SJSA1 (cell line): ENCODE data around the gene SLC16A9. TPM values are rescaled to one million over a fixed set of nuclear protein-coding genes. Genes with fewer than 3 reads are reported as not detected.
A peak's percentile ranks its signal among the peaks of the same experiment; 100 is the strongest.
"Not testable (repeated sequence)": the region's sequence is repeated elsewhere in the genome, so short reads cannot be mapped to it uniquely, and the experiment has no call there.

Experiments
- DNase-seq, 2 experiments: peaks; one replicate each; pipeline ENCODE4 v3.0.0-alpha.2; 2015 to 2020; ENCODE audit warnings: low spot score in 2 of 2, low read depth in 1 of 2
- H3K27ac ChIP-seq: fragments of 250-450 bp; sonication (Bioruptor Pico); 2 replicates; pipeline ENCODE4 v1.5.1; 2020; ENCODE audit warnings: mild to moderate bottlenecking, moderate library complexity
- H3K27me3 ChIP-seq: fragments of 250-450 bp; sonication (Bioruptor Pico); replicated peaks from 2 replicates; pipeline ENCODE4 v1.5.1; 2020; ENCODE audit warnings: mild to moderate bottlenecking, moderate library complexity
- H3K36me3 ChIP-seq: fragments of 250-450 bp; sonication (Bioruptor Pico); 2 replicates; pipeline ENCODE4 v1.5.1; 2020; ENCODE audit warnings: mild to moderate bottlenecking
- H3K4me1 ChIP-seq: fragments of 250-450 bp; sonication (Bioruptor Pico); replicated peaks from 2 replicates; pipeline ENCODE4 v1.6.1; 2021; ENCODE audit warnings: mild to moderate bottlenecking
- H3K4me3 ChIP-seq: fragments of 250-450 bp; sonication (Bioruptor Pico); 2 replicates; pipeline ENCODE4 v1.5.1; 2020; ENCODE audit warnings: mild to moderate bottlenecking
- H3K9me3 ChIP-seq: fragments of 250-450 bp; sonication (Bioruptor Pico); replicated peaks from 2 replicates; pipeline ENCODE4 v1.5.1; 2020; ENCODE audit warnings: mild to moderate bottlenecking
- total RNA-seq: library from RNA; depleted of rRNA; stranded (reverse); fragments of >200 nt; shearing (Covaris generic); gene quantifications from 2 replicates; pipeline ENCODE4 v1.2.3, GENCODE V29; 2014

The SLC16A9 gene
- total RNA-seq, 1 experiment from 2014 or later = 0.42 TPM

DNA sequence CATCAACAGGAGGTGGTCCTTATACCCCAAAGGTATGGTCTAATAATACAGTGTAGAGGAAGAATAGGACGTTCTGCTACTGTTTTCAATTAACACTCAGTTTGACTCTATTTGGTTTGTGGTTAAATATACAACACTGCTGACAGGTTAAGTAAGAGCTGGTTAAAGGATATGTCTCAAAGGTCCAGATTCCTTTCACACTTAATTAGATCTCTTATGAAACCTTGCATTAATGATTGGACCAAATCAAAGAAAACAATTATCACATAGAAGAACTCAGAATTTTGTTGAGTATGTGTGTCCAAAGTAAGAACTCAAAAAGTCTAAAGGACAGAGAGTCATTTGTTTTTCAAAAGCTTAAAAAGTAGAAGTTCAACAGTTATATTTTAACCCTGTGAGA is 25.6 kb upstream of the SLC16A9 start:
- 0 out of 2 replicates have a peak, but pooled peaks cover 4% of the 10 kb centered on the region for H3K27me3 ChIP-seq
- no peak overlapping the region for H3K27ac ChIP-seq
- no peaks in the 10 kb centered on the region for H3K36me3 ChIP-seq
- DNase-seq = no peak
- no peak overlapping the region for H3K4me3 ChIP-seq
- no peaks in the 10 kb centered on the region for H3K9me3 ChIP-seq
- peaks cover 3% of the 10 kb centered on the region; the same call in 1 of the 2 replicates for H3K4me1 ChIP-seq

DNA sequence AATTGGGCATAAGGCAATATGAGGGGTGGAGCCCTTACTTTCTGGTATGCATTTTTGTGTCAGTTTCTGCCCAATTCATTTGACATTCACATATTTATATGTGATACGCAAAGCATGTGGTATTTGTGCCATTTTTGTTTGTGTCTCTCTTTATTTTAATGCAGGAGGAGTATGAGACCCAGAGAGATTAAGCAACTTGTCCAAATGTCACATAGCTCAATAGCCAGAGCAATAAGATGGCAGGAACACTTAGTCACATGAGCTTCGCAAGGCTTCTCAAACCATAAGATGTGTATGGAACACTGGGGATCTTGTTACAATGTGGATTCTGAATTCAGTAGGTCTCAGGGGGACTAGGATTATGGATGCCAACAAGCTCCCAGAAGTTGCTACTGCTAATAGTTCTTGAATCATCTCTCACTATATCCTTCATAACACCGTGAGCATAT is 24.4 kb upstream of the SLC16A9 start:
- Histone ChIP-seq H3K27me3 (0 out of 2 replicates have a peak, but pooled peaks cover 4% of the 10 kb centered on the region), H3K27ac (no peak overlapping the region), H3K4me3 (no peak overlapping the region), H3K36me3 (no peaks in the 10 kb centered on the region), H3K4me1 (no peaks in the 10 kb centered on the region), H3K9me3 (no peaks in the 10 kb centered on the region)
- no peak for DNase-seq

DNA sequence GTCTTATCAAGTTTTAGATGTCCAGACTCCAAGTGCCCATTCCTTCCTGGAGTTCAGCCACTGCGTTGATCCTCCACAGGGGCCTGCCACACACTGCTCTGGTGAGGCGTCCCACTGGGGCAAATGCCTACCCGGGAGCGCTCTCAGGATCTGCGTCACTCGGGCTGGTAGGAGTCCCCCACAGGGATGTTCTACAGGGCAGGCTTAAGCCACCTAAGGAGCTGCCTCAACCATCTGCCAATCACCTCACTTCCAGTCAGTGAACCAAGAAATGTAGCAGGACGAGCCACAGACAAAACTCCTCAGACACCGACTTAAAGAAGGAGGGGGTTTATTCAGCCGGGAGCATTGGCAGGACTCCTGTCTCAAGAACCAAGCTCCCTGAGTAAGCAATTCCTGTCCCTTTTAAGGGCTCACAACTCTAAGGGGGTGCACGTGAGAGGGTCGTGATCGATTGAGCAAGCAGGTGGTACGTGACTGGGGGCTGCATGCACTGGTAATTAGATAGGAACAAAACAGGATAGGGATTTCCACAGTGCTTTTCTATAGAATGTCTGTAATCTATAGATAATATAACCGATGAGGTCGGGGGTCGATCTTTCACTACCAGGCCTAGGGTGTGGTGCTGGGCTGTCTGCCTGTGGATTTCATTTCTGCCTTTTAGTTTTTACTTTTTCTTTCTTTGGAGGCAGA is 23.8 kb upstream of the SLC16A9 start:
- H3K36me3 ChIP-seq, DNase-seq, H3K9me3 ChIP-seq, H3K27ac ChIP-seq, H3K4me1 ChIP-seq, H3K27me3 ChIP-seq, H3K4me3 ChIP-seq: not testable (repeated sequence)

DNA sequence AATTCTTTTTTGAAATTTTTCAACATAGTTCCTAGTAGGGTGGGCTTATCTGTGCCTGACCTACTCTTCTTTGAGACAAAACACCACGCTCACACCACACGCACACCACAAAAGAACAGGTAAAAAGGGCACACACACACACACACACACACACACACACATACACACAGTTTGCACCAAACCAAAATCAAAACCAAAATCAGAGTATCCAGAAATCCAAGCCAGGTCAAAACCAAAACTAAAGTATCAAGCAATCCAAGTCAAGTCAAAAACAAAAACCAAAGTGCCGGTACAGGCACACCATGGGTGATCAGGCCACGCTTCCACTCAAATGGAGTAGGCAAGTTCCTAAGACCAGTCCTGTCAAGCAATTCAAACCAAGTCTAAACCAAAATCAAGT is 23.2 kb upstream of the SLC16A9 start:
- H3K9me3 ChIP-seq, H3K27me3 ChIP-seq, H3K27ac ChIP-seq, H3K4me1 ChIP-seq, DNase-seq, H3K4me3 ChIP-seq, H3K36me3 ChIP-seq: not testable (repeated sequence)

DNA sequence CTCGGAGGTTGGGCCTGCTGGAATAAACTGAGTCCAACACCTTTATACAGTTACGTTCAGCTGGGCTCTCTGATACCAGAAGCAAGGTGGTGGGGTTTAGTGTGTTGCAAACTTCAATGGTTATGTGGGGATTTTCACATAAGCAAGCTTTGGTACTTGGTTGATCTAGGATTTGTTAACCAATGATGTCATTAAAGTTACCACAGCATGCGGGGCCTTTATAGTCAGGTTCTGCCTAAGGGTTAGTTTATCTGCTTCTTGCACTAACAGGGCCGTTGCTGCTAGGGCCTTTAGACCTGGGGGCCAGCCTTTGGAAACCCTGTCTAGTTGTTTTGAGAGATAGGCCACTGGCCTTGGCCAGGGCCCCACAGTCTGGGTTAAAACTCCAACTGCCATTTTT is 19.5 kb upstream of the SLC16A9 start:
- not testable (repeated sequence) for H3K36me3 ChIP-seq, DNase-seq, H3K4me1 ChIP-seq, H3K4me3 ChIP-seq, H3K9me3 ChIP-seq, H3K27me3 ChIP-seq, H3K27ac ChIP-seq

DNA sequence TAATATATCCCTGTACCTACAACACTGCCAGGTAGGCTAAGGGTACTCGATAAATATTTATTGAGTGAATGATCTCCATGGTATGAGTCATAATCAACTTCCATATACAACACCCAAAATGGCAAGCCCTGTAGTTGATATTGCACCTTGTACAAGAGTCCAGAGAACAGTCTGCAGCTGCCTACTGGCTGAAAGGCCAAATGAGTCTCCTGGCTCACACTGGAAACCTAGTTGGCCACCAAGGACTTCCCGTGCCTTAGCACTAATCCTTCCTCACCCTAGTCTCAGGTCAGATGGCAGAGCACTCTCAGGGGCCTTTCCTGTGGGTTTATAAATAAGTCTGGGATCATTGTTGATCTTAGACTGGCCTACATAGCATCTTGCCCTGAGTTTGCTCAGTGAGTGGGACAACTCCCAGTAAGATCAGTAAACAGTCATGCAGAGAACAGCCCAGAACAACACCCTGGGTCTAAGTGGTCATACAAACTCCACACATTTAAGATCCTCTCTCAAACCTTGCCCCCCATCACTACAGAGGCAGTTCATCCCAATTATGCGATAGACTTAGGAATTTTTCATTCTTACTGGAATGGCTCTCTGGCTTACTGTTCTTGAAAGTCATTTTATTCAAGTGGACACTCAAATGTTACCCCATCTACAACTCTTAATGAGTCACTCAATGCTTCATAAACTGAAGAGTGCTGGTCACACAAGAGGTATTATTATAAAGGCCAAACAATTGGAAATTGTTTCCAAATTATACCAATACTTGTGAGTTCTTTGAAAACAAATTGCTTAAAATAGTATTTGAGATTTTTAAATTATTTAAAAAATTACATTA is 14.7 kb upstream of the SLC16A9 start:
- Histone ChIP-seq H3K27me3 (no peaks in the 10 kb centered on the region), H3K4me3 (no peak overlapping the region), H3K36me3 (no peaks in the 10 kb centered on the region), H3K9me3 (no peaks in the 10 kb centered on the region), H3K27ac (no peak overlapping the region), H3K4me1 (no peaks in the 10 kb centered on the region)
- no peak for DNase-seq

DNA sequence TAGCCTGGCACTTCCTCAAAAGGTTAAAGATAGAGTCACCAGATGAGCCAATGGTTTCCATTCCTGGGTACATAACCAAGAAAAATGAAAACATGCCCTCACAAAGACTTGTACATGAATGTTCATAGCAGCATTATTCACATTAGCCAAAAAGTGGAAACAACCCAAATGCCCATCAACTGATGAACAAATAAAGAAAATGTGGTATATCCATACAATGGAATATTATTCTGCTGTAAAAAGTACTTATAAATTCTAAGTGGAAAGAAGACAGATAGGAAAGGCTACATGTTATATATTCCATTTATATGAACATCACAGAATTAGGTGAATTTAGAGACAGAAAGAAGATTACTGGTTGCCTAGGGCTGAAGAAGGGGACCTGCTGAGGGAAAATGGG is 10.7 kb upstream of the SLC16A9 start:
- H3K27me3 ChIP-seq = 0 out of 2 replicates have a peak, but pooled peaks cover 3% of the 10 kb centered on the region
- H3K27ac ChIP-seq = no peak overlapping the region
- H3K36me3 ChIP-seq = no peaks in the 10 kb centered on the region
- H3K4me1 ChIP-seq = no peaks in the 10 kb centered on the region
- no peaks in the 10 kb centered on the region for H3K9me3 ChIP-seq
- no peak for DNase-seq
- H3K4me3 ChIP-seq = no peak overlapping the region

DNA sequence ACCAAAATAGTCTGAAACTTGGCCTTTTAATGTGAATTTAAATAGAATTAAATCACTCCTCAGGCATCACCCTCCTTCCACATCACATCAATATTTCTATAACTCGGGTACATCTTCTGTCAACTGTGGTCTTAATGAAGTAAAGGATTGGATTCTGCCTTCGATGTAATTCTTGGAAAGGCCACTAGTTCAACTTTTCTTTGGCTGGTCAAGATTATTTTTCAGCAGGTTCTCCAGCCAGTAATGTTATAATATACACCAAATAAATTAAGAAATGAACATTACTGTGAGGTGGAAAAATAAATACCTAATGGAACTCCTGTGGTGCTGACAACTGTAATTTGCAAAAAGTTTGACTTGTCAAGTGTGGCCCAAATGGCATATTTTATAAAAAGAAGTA is 9.7 kb upstream of the SLC16A9 start:
- peaks cover 3% of the 10 kb centered on the region; the same call in 1 of the 2 replicates for H3K27me3 ChIP-seq
- no peak for DNase-seq
- no peak overlapping the region for H3K27ac ChIP-seq
- no peaks in the 10 kb centered on the region for H3K9me3 ChIP-seq
- H3K4me3 ChIP-seq = no peak overlapping the region
- no peaks in the 10 kb centered on the region for H3K36me3 ChIP-seq
- no peaks in the 10 kb centered on the region for H3K4me1 ChIP-seq

DNA sequence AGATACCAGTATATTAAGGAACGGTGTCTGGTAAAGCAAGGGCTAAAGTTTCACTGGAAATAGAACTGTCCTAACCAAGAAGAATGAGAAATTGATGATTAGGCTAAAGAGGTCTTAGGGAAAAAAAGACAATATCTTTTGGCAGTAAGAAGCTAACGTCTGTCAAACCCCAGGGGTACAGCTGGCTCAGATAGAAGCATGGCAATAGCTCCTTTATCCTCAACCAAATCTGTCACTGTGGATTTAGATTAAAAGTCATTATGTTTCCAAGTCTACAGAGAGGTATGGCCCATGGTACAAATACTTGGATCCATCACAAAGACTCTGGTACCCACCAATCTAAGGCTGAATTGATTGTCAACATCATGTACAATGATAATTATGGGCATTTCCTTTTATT is 8.6 kb upstream of the SLC16A9 start:
- H3K4me1 ChIP-seq = no peaks in the 10 kb centered on the region
- no peak overlapping the region for H3K4me3 ChIP-seq
- H3K27ac ChIP-seq = no peak overlapping the region
- peaks cover 9% of the 10 kb centered on the region; the same call in 1 of the 2 replicates for H3K27me3 ChIP-seq
- H3K9me3 ChIP-seq = no peaks in the 10 kb centered on the region
- no peak for DNase-seq
- H3K36me3 ChIP-seq = no peaks in the 10 kb centered on the region

DNA sequence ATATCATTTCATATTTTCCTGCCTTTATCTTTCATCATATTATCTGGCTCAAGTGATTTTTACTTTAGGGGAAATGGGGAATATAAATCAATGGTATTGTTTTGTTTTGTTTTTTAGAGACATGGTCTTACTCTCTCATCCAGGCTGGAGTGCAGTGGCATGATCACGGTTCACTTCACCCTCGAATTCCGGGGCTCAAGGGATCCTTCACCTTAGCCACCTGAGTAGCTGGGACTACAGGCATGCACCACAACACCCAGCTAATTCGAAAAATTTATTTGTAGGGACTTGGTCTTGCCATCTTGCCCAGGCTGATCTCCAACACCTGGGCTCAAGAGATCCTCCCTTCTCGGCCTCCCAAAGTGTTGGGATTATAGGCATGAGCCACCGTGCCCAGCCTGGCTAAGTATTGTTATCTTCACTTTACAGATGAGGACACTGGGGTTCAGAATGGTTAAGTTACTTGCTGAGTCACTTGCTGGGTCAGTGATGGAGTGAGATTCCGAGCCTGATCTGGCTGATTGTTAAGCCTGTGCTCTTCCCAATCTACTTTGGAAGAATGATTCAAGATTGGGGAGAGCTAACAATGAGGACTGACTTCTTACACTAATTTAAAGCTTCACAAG is 3.7 kb upstream of the SLC16A9 start:
- H3K36me3 ChIP-seq = no peaks in the 10 kb centered on the region
- H3K27me3 ChIP-seq = peaks cover 48% of the 10 kb centered on the region
- H3K9me3 ChIP-seq = no peaks in the 10 kb centered on the region
- no peak for DNase-seq
- H3K27ac ChIP-seq = no peak overlapping the region
- H3K4me1 ChIP-seq = peaks cover 18% of the 10 kb centered on the region
- no peak overlapping the region for H3K4me3 ChIP-seq

DNA sequence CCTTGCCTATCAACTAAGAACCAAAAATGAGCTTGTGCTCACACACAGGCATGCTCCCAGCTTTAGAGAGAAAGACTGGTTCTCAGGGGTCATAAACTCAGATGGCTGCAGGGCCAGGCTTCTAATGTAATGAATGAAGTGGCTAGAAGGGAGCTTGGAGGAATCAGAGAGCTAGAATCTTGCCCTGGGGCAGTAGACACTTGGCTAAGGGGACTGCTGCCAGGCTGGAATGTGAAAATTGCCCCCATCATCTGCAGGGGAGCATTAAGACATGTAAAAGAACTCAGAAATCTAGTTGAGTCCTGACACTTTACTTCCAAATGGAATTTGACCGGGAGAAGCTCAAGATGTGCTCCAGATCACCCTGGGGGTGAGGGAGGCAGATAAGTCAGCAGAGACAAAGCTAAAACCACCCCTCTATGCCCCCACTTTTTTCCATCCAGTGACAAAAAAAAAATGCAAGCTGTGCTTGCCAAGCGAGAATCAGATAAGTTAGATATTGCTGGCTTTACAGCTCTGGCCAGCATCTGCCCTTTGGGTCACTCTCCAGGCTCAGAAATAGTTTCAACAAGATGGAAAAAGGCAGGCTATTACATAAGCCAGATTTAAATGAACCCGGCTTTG is 2.3 kb upstream of the SLC16A9 start:
- Histone ChIP-seq H3K36me3 (no peaks in the 10 kb centered on the region), H3K4me1 (peaks cover 18% of the 10 kb centered on the region), H3K9me3 (no peaks in the 10 kb centered on the region), H3K4me3 (no peak overlapping the region), H3K27me3 (peaks cover 53% of the 10 kb centered on the region), H3K27ac (no peak overlapping the region)
- no peak for DNase-seq

DNA sequence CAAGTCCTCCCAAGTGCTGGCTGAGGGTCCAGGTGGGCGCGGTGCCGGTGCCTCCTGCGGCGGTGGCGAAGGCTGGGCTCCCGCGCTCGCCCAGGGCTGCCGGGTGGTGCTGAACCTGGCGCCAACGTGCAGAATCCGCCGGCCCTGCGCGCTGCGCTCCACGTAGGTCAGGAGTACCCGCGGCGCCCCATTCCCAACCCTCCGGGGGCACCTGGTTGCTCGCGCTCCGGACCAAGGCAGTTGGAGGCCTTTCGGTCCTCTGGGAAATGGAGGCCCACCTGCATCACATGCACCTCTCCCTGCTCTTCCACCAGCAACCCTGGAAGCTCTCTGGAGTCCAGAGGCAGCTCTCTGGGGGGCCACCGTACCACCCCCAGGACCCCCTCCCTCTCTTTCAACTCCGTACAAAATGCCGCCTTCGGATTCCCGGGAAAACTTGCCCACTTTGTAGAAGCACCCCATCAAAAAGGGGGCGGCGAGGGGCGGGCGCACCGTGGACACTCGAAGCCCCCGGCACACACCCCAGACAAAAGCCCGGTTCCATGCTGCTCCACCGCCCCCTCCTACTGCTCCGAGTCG is 745 bp downstream of the SLC16A9 start:
- no peak overlapping the region for H3K27ac ChIP-seq
- H3K36me3 ChIP-seq = no peaks in the 10 kb centered on the region
- peaks cover 18% of the 10 kb centered on the region for H3K4me1 ChIP-seq
- no peak for DNase-seq
- peak overlapping the region; percentile 41 for H3K4me3 ChIP-seq
- no peaks in the 10 kb centered on the region for H3K9me3 ChIP-seq
- H3K27me3 ChIP-seq = peaks cover 58% of the 10 kb centered on the region
